Measurements from ENCODE around the gene FOSL2.

Gene FOSL2

GRCh38 chr2:28378679-28379584 lies 13.7 kb upstream of the FOSL2 start:
- no peaks in the 10 kb centered on the region for H3K36me3 ChIP-seq (ENCODE audit: control insufficient read depth, insufficient read depth, low read length)
- H3K9me3 ChIP-seq (ENCODE audit: control insufficient read depth, low read length) = no peaks in the 10 kb centered on the region
- H3K9ac ChIP-seq (ENCODE audit: low read length) = peak overlapping the region; percentile 76
- peaks cover 96% of the 10 kb centered on the region for H3K4me1 ChIP-seq (ENCODE audit: control insufficient read depth, insufficient read depth, low read length)
- H3K4me3 ChIP-seq (ENCODE audit: low read length) = peak overlapping the region; percentile 18
- H3K27me3 ChIP-seq (ENCODE audit: control insufficient read depth, insufficient read depth, low read length) = no peaks in the 10 kb centered on the region

DNA sequence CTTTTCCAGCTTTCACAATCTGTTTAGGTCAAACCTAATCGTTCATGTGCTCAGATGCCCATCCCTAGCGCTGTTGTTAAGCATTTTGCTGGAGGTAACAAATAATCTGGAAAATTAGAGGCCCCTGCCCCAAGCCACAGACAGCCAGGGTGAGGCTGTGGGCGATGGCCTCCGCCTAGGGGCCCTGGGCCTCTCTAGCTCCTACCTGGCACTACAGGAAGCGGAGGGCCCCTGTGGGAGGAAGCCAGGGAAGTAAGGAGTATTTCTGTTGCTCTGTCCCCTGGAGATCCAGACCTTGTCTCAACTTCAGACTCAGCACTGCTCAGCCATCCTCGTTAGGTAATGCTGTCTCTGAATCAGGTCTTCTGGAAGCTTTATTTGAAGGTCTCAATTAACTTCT lies 12.4 kb upstream of the FOSL2 start:
- Histone ChIP-seq H3K9ac (ENCODE audit: low read length) (peak overlapping the region; percentile 60), H3K9me3 (ENCODE audit: control insufficient read depth, low read length) (no peaks in the 10 kb centered on the region), H3K4me3 (ENCODE audit: low read length) (no peak overlapping the region), H3K36me3 (ENCODE audit: control insufficient read depth, insufficient read depth, low read length) (no peaks in the 10 kb centered on the region), H3K4me1 (ENCODE audit: control insufficient read depth, insufficient read depth, low read length) (peaks cover 83% of the 10 kb centered on the region), H3K27me3 (ENCODE audit: control insufficient read depth, insufficient read depth, low read length) (no peaks in the 10 kb centered on the region)

DNA sequence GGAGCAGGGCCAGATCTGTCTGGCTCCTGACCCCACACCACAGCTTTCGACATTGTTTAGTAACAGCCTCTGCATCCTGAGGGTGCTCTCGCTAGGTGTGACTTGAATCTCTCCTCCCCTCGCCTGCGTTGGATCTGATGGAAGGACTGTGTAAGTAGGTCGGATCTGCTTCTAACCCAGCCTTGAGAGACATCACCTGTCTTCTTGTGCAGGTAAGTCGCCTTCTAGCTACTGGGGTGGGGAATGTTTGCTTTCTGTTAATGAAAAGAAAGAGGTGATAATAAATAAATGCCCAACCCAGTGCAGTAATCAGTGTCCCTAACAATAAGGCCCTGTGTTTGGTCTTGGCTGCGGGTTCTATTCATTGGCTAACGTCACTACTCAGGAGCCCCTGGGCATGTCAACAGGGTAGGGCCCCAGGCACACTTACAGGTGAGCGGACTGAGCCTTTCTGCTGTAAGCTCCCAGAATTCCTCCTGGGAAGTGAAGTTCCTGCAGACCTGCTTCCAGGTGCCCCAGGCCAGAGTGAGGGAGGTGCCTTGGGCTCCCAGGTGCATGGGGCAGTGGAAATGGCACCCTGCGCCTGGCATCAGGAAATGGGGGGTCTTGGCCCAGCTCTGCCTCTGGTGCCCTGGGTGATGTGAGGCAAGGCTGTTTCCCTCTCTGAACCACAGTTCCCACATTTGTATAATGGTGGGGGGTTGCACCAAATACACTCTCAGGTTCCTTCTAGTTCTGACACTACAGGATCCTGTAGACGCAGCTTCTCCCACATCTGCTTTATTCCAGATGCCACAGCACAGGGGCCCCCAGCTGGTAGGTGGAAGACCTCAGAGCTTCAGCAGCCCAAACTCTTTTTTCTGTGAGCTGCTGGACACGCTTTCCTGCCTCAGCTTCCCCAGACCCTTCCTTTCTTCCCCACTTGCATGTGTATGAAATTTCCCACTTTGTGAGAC lies 11.2 kb upstream of the FOSL2 start:
- Histone ChIP-seq H3K9ac (ENCODE audit: low read length) (peak overlapping the region; percentile 63), H3K27me3 (ENCODE audit: control insufficient read depth, insufficient read depth, low read length) (no peaks in the 10 kb centered on the region), H3K36me3 (ENCODE audit: control insufficient read depth, insufficient read depth, low read length) (no peaks in the 10 kb centered on the region), H3K4me1 (ENCODE audit: control insufficient read depth, insufficient read depth, low read length) (peaks cover 70% of the 10 kb centered on the region), H3K4me3 (ENCODE audit: low read length) (no peak overlapping the region), H3K9me3 (ENCODE audit: control insufficient read depth, low read length) (no peaks in the 10 kb centered on the region)

- Histone ChIP-seq H3K27me3 (ENCODE audit: control insufficient read depth, insufficient read depth, low read length) (no peaks in the 10 kb centered on the region), H3K36me3 (ENCODE audit: control insufficient read depth, insufficient read depth, low read length) (no peaks in the 10 kb centered on the region), H3K9me3 (ENCODE audit: control insufficient read depth, low read length) (no peaks in the 10 kb centered on the region), H3K4me1 (ENCODE audit: control insufficient read depth, insufficient read depth, low read length) (peaks cover 68% of the 10 kb centered on the region), H3K4me3 (ENCODE audit: low read length) (no peak overlapping the region), H3K9ac (ENCODE audit: low read length) (peak overlapping the region; percentile 63)
These were observed 9.9 kb upstream of the FOSL2 start for GRCh38 chr2:28382755-28383154.

DNA sequence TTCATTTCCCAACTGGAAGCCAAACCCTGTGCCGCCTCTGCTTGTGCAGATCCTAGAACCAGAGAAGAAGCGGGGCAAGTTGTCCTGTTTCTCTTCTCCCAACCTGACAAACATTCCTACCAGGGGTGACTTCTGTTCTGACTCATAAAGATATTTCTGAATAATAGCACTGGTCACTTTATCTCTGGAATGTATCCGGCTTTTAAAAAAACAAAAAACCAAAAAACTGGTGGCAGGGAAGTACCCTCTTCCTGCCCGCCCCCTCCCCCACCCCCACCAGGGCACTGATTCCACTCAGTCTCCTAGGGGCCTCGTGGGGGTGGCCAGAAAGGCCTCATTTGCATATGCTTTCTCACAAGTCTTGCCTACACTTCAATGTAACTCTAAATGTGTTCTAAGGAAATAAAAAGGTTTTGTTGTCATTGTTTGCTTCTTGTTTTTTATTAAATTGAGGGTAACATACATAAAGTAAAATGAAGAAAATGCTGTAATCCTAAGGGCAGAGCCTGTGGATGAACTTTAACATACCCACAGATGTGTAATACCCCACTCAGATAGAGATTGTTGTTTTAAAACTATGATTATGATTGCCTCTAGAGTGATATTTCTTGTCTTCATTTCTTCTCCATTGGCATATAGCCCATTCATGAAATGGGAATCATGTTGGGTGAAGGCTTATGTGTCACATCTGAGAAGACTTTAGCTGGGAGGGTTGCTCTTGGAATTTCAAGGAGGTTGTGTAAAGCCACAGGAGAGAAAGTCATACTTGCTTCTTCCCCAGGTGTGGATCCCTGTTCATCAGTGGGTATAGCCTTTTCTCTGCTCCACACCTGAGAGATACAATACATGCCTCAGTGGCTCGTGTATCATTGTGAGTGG lies 5.3 kb upstream of the FOSL2 start:
- H3K9ac ChIP-seq (ENCODE audit: low read length) = no peak overlapping the region
- H3K4me1 ChIP-seq (ENCODE audit: control insufficient read depth, insufficient read depth, low read length) = peaks cover 40% of the 10 kb centered on the region
- no peaks in the 10 kb centered on the region for H3K27me3 ChIP-seq (ENCODE audit: control insufficient read depth, insufficient read depth, low read length)
- no peaks in the 10 kb centered on the region for H3K36me3 ChIP-seq (ENCODE audit: control insufficient read depth, insufficient read depth, low read length)
- no peaks in the 10 kb centered on the region for H3K9me3 ChIP-seq (ENCODE audit: control insufficient read depth, low read length)
- no peak overlapping the region for H3K4me3 ChIP-seq (ENCODE audit: low read length)

DNA sequence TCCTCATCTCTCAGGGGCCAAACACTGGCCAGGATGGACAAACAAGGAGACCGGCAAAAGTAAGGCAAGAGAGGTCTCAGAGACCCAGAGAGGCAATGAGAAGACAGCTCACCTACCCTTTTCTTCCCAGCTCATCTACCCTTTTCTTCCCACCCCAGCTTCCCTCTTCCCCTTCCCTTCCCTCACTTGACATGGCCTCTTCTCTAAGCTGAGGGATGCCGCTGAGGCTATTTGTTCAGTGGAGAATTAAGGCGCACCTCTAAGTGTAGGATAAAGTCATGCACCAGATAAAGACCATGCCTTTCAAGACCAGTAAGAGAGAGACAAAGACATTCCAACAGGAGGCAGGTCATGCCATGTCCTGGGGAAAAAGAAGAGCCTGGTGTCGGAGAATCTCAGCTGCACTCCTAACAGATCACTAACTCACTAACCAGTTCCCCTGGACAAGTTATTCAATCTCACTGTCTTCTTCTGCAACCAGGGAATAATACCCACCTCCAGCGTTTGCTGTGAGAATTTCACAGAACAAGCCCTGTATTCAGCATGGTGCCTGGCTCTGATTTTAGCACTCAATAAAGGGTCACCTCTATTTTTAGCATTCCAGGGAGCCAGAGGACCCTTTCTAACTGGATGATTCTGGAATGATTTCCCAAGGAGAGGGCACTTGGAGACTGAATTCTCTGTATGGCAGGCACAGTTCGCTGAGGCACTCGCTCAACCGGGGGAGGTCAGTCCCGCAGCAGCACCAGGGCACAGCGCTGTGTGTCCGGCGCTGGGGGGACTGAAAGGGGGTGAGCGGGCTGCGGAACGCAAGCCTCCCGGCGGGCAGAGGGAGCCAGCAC lies 3.0 kb upstream of the FOSL2 start:
- Histone ChIP-seq H3K9me3 (ENCODE audit: control insufficient read depth, low read length) (no peaks in the 10 kb centered on the region), H3K36me3 (ENCODE audit: control insufficient read depth, insufficient read depth, low read length) (peaks cover 1% of the 10 kb centered on the region), H3K9ac (ENCODE audit: low read length) (peak overlapping the region; percentile 98), H3K27me3 (ENCODE audit: control insufficient read depth, insufficient read depth, low read length) (no peaks in the 10 kb centered on the region), H3K4me3 (ENCODE audit: low read length) (no peak overlapping the region), H3K4me1 (ENCODE audit: control insufficient read depth, insufficient read depth, low read length) (peaks cover 28% of the 10 kb centered on the region)

DNA sequence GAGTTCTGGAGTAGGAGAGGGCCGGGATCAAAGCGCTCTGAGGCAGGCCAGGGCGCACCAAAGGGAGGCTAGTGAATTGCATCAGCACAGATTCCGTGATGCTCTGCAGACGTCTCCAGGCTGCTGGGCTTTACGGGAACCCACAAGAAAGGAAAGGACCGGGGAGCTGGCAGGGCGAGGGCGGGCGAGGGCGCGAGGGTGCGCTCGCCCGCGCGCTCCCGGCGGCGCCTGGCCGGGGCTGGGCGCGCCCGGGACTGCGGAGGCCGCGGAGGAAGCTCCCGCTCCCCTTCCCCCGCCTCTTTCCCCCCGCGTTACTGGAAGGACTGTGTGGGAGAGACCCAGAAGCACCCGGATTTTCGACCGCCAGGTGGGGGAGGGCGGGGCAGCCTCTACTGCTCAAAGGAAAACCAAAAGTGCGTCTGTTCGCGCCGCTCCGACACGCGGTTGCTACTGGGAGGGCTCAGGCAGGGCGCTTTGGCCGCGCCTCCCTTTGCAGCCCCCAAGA lies 2.4 kb upstream of the FOSL2 start:
- no peaks in the 10 kb centered on the region for H3K27me3 ChIP-seq (ENCODE audit: control insufficient read depth, insufficient read depth, low read length)
- H3K4me3 ChIP-seq (ENCODE audit: low read length) = peak overlapping the region; percentile 84
- H3K36me3 ChIP-seq (ENCODE audit: control insufficient read depth, insufficient read depth, low read length) = peaks cover 8% of the 10 kb centered on the region
- H3K4me1 ChIP-seq (ENCODE audit: control insufficient read depth, insufficient read depth, low read length) = peaks cover 28% of the 10 kb centered on the region
- H3K9me3 ChIP-seq (ENCODE audit: control insufficient read depth, low read length) = no peaks in the 10 kb centered on the region
- peak overlapping the region; percentile 98 for H3K9ac ChIP-seq (ENCODE audit: low read length)

DNA sequence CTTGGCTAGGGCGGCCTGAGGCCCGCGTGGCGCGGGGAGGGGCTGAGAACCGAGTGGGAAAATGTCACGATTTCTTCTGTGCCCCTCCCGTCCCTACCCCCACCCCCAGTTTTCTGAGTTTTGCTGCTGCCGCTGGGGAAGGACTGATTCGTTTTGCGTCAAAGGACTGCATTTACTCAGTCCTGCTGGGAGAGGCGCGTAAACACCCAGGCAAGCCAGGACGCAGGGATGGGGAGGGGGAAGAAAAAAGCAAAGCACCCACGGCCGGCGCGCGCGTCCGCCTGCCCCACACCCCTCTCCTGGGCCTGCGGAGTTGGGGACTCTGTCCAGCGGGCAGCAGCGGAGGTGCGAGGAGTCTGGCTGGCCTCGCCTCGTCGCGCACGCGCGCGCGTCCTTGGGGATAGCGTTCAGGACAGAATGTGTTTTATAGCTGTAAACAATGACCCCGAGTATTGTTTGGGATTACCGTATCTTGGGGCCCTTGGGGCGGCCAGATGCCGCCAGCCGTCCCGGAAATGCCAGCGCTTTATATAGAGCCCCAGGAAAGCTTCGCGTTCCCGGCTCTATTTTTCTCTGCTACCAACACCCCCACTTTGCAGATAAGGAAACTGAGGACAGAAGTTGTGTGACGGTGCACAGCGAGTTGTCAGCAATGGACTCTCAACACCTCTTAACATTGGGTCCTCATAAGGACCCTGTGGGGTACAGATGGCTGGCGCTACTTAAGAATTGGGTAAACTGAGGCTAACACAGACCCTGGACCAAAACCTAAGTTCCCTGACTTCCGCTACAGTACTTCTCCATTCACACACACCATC lies 1.7 kb upstream of the FOSL2 start:
- peaks cover 28% of the 10 kb centered on the region for H3K4me1 ChIP-seq (ENCODE audit: control insufficient read depth, insufficient read depth, low read length)
- peak overlapping the region; percentile 84 for H3K4me3 ChIP-seq (ENCODE audit: low read length)
- peaks cover 10% of the 10 kb centered on the region for H3K36me3 ChIP-seq (ENCODE audit: control insufficient read depth, insufficient read depth, low read length)
- H3K9ac ChIP-seq (ENCODE audit: low read length) = peak overlapping the region; percentile 98
- H3K9me3 ChIP-seq (ENCODE audit: control insufficient read depth, low read length) = no peaks in the 10 kb centered on the region
- H3K27me3 ChIP-seq (ENCODE audit: control insufficient read depth, insufficient read depth, low read length) = no peaks in the 10 kb centered on the region

- H3K4me3 ChIP-seq (ENCODE audit: low read length) = peak overlapping the region; percentile 84
- H3K36me3 ChIP-seq (ENCODE audit: control insufficient read depth, insufficient read depth, low read length) = peaks cover 10% of the 10 kb centered on the region
- peaks cover 26% of the 10 kb centered on the region for H3K4me1 ChIP-seq (ENCODE audit: control insufficient read depth, insufficient read depth, low read length)
- peak overlapping the region; percentile 98 for H3K9ac ChIP-seq (ENCODE audit: low read length)
- H3K27me3 ChIP-seq (ENCODE audit: control insufficient read depth, insufficient read depth, low read length) = no peaks in the 10 kb centered on the region
- no peaks in the 10 kb centered on the region for H3K9me3 ChIP-seq (ENCODE audit: control insufficient read depth, low read length)
These were observed 928 bp upstream of the FOSL2 start for GRCh38 chr2:28391564-28392296.
